NCI-H1048 (cell line): Measurements from ENCODE around the gene NYNRIN.
"Not testable (repeated sequence)": the region's sequence is repeated elsewhere in the genome, so short reads cannot be mapped to it uniquely, and the experiment has no call there.

Experiments used
- DNase-seq: peaks from one replicate; lab custom pipeline; 2025; lab: John Stamatoyannopoulos, UW

Gene NYNRIN

GRCh38 chr14:24369907-24370687, 28.7 kb upstream of the NYNRIN start:
- DNase-seq: no peak

GRCh38 chr14:24370748-24371147, 28.1 kb upstream of the NYNRIN start:
- DNase-seq: no peak

GRCh38 chr14:24371605-24372004, 27.2 kb upstream of the NYNRIN start:
- DNase-seq: not testable (repeated sequence)

- no peak for DNase-seq
Observed at GRCh38 chr14:24372701-24373416, 25.9 kb upstream of the NYNRIN start.

- no peak for DNase-seq
Observed at GRCh38 chr14:24376448-24377070, 22.2 kb upstream of the NYNRIN start.

- no peak for DNase-seq
Observed at GRCh38 chr14:24377126-24377525, 21.7 kb upstream of the NYNRIN start.

- DNase-seq: no peak
Observed at GRCh38 chr14:24377657-24378056, 21.1 kb upstream of the NYNRIN start.

- DNase-seq: no peak
Observed at GRCh38 chr14:24378327-24378726, 20.5 kb upstream of the NYNRIN start.

GRCh38 chr14:24378981-24379906, 19.6 kb upstream of the NYNRIN start:
- no peak for DNase-seq

- no peak for DNase-seq
Observed at GRCh38 chr14:24379907-24380730, 18.7 kb upstream of the NYNRIN start.

- no peak for DNase-seq
Observed at GRCh38 chr14:24381363-24382063, 17.3 kb upstream of the NYNRIN start.

- DNase-seq: no peak
Observed at GRCh38 chr14:24382064-24382371, 16.8 kb upstream of the NYNRIN start.

- no peak for DNase-seq
Observed at GRCh38 chr14:24384169-24384568, 14.6 kb upstream of the NYNRIN start.

- no peak for DNase-seq
Observed at GRCh38 chr14:24385524-24385923, 13.3 kb upstream of the NYNRIN start.

GRCh38 chr14:24387009-24387345, 11.8 kb upstream of the NYNRIN start:
- no peak for DNase-seq

- DNase-seq: not testable (repeated sequence)
Observed at GRCh38 chr14:24387579-24387978, 11.2 kb upstream of the NYNRIN start.

GRCh38 chr14:24388474-24389179, 10.2 kb upstream of the NYNRIN start:
- no peak for DNase-seq

- no peak for DNase-seq
Observed at GRCh38 chr14:24389226-24389848, 9.5 kb upstream of the NYNRIN start.

GRCh38 chr14:24390701-24391468, 7.9 kb upstream of the NYNRIN start:
- no peak for DNase-seq
